GM19395 (cell line): ENCODE results near the gene MCAM.
A peak's percentile ranks its signal among the peaks of the same experiment; 100 is the strongest.

Source experiments
- ATAC-seq: cut with Tn5 transposase; IDR thresholded peaks from one replicate; pipeline ENCODE4 v1.9.1; 2021; ENCODE audit warnings: mild to moderate bottlenecking, moderate library complexity; ENCODE audit not compliant: unreplicated experiment

The MCAM gene

GRCh38 chr11:119266517-119267255 is 50.2 kb downstream of the MCAM start:
- no peak for ATAC-seq

- ATAC-seq, result no peak
These were observed 50.9 kb downstream of the MCAM start for GRCh38 chr11:119266063-119266462.

GRCh38 chr11:119263352-119263940 is 53.5 kb downstream of the MCAM start:
- ATAC-seq, result no peak

- ATAC-seq, result peak; percentile 39
These were observed 54.1 kb downstream of the MCAM start for GRCh38 chr11:119262668-119263351.

GRCh38 chr11:119258983-119259382 is 57.9 kb downstream of the MCAM start:
- no peak for ATAC-seq
